Activated B cell treated with CpG ODN at 0.5 μM for 24 hours (primary cell): Measurements from ENCODE around the gene PHF2. TPM values are rescaled to one million over a fixed set of nuclear protein-coding genes. Genes with fewer than 3 reads are reported as not detected.

Experiments
- ATAC-seq: fragments of 200-7000 bp; cut with Tn5 transposase; one replicate; pipeline ENCODE4 v1.10.0; 2021; ENCODE audit warnings: low read depth, mild to moderate bottlenecking, moderate library complexity
- CTCF ChIA-PET: fragments of 350-600 bp; sonication (Branson Sonifier 250); formaldehyde crosslinking; loops from one replicate; lab custom pipeline; 2021; ENCODE audit warnings: antibody characterized with exemption; lab: Charles Lee
- POLR2A ChIA-PET: fragments of 350-600 bp; sonication (Branson Sonifier 250); formaldehyde crosslinking; loops from one replicate; lab custom pipeline; 2021; ENCODE audit warnings: antibody characterized with exemption; lab: Charles Lee
- DNase-seq: peaks from one replicate; pipeline ENCODE4 v3.0.0; 2022
- H3K27ac Mint-ChIP-seq: one replicate; pipeline ENCODE4 v1.8.0; 2020; ENCODE audit warnings: mixed read lengths
- H3K27me3 Mint-ChIP-seq: one replicate; pipeline ENCODE4 v1.8.0; 2021; ENCODE audit warnings: mixed read lengths
- H3K36me3 Mint-ChIP-seq: one replicate; pipeline ENCODE4 v1.8.0; 2021; ENCODE audit warnings: low read depth, mixed read lengths
- H3K4me1 Mint-ChIP-seq: one replicate; pipeline ENCODE4 v1.8.0; 2021; ENCODE audit warnings: mixed read lengths
- H3K4me3 Mint-ChIP-seq: one replicate; pipeline ENCODE4 v1.8.0; 2020; ENCODE audit warnings: mild to moderate bottlenecking, mixed read lengths
- H3K9me3 Mint-ChIP-seq: one replicate; pipeline ENCODE4 v1.8.0; 2020; ENCODE audit warnings: mixed read lengths
- intact Hi-C: fragments of 100-400 bp; cut with micrococcal nuclease; formaldehyde crosslinking; loops from one replicate; pipeline ENCODE4 v1.15.1; 2024
- total RNA-seq: library from RNA; stranded (reverse); gene quantifications from 2 replicates; pipeline ENCODE4 v1.2.3, GENCODE V29; 2022
- TF ChIP-seq, protein P1 (sequence below): fragments of 200-600 bp; IDR thresholded peaks from one replicate; pipeline ENCODE4 v1.8.0; 2022; ENCODE audit warnings: antibody characterized with exemption, mild to moderate bottlenecking

Gene PHF2
- total RNA-seq, 1 donor from 2014 or later = 18.2 TPM

GRCh38 chr9:93536874-93537273 lies 39.5 kb upstream of the PHF2 start:
- ATAC-seq = no peak
- CTCF ChIA-PET = interaction anchor here (1.4 kb wide), 1 partner anchor 29 kb away, joined by 3 read pairs; no protein-coding TSS in a partner anchor
- Mint-ChIP-seq H3K9me3 (no peaks in the 10 kb centered on the region), H3K4me1 (no peaks in the 10 kb centered on the region), H3K36me3 (peaks cover 82% of the 10 kb centered on the region), H3K27ac (no peak overlapping the region), H3K27me3 (no peaks in the 10 kb centered on the region), H3K4me3 (no peak overlapping the region)
- TF ChIP-seq, protein P1, sequence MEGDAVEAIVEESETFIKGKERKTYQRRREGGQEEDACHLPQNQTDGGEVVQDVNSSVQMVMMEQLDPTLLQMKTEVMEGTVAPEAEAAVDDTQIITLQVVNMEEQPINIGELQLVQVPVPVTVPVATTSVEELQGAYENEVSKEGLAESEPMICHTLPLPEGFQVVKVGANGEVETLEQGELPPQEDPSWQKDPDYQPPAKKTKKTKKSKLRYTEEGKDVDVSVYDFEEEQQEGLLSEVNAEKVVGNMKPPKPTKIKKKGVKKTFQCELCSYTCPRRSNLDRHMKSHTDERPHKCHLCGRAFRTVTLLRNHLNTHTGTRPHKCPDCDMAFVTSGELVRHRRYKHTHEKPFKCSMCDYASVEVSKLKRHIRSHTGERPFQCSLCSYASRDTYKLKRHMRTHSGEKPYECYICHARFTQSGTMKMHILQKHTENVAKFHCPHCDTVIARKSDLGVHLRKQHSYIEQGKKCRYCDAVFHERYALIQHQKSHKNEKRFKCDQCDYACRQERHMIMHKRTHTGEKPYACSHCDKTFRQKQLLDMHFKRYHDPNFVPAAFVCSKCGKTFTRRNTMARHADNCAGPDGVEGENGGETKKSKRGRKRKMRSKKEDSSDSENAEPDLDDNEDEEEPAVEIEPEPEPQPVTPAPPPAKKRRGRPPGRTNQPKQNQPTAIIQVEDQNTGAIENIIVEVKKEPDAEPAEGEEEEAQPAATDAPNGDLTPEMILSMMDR = no peak
- intact Hi-C loops = no loop called here
- POLR2A ChIA-PET = no interaction called here
- no peak for DNase-seq

GRCh38 chr9:93540305-93540704 lies 36.1 kb upstream of the PHF2 start:
- no peaks in the 10 kb centered on the region for H3K4me1 Mint-ChIP-seq
- DNase-seq = no peak
- TF ChIP-seq, protein P1 = no peak
- ChIA-PET POLR2A (no interaction called here), CTCF (no interaction called here)
- H3K4me3 Mint-ChIP-seq = no peak overlapping the region
- no peaks in the 10 kb centered on the region for H3K27me3 Mint-ChIP-seq
- no peak overlapping the region for H3K27ac Mint-ChIP-seq
- no peaks in the 10 kb centered on the region for H3K9me3 Mint-ChIP-seq
- intact Hi-C loops = no loop called here
- no peak for ATAC-seq
- H3K36me3 Mint-ChIP-seq = peaks cover 74% of the 10 kb centered on the region

DNA sequence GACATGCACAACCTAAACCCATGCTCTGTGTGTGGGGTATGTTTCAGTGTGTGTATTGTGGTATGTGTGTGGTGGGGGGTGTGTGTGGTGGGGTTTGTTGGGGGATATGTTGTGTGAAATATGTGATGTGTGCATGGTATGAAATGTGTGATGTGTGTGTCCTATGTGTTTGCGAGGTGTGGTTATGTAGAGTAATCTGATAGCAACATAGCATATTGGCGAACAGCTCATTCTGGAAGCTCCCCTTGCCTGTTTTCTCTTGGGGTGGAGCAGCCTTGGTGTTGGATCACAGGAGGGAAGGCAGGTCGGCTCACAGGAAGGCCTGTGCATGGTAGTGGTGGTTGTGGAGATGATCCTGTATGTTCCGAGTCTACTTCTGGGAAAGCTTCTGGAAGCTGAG lies 35.4 kb upstream of the PHF2 start:
- no peaks in the 10 kb centered on the region for H3K4me1 Mint-ChIP-seq
- intact Hi-C loops = no loop called here
- TF ChIP-seq, protein P1 = no peak
- H3K9me3 Mint-ChIP-seq = no peaks in the 10 kb centered on the region
- no peaks in the 10 kb centered on the region for H3K27me3 Mint-ChIP-seq
- H3K4me3 Mint-ChIP-seq = no peak overlapping the region
- no peak for ATAC-seq
- H3K36me3 Mint-ChIP-seq = peaks cover 70% of the 10 kb centered on the region
- no peak for DNase-seq
- CTCF ChIA-PET = no interaction called here
- H3K27ac Mint-ChIP-seq = no peak overlapping the region
- POLR2A ChIA-PET = no interaction called here

DNA sequence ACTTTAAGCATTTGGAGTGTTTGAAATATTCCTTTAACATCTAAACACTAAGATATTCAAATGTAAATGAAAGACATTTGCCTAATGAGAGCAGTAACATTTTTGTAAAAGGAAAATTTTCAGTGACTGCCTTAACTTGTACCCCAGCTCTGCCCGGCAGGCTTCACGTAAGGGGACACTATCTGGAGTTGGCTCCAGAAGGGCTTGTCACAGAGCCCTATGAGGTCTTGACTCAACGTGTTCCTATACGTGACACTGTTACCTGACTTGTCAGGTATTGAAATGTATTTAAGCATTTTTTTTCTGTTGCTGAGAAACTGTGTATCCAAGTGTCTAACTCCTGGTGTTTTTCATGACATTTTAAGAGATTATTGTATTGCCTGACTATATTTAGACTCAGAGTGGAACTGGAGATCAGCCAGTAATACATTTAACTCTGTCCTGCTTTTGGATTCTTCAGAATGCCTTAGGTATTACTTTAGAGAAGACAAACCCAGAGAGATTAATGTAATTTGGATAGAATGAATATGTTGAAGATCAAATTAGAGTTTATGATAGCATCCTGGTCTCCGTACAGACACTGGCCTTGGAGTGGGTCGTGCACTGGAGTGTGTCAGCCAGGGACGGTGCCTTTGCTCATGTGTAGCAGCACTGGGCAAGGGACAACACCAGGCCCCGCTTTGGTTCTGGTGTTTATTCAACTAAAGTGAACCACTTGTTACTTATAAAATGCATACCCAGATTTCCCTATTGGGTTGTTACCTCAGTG lies 34.6 kb upstream of the PHF2 start:
- H3K27ac Mint-ChIP-seq = no peak overlapping the region
- H3K4me3 Mint-ChIP-seq = no peak overlapping the region
- ATAC-seq (no peak), DNase-seq (no peak)
- ChIA-PET CTCF (no interaction called here), POLR2A (no interaction called here)
- TF ChIP-seq, protein P1 = no peak
- intact Hi-C loops = no loop called here
- H3K9me3 Mint-ChIP-seq = no peaks in the 10 kb centered on the region
- no peaks in the 10 kb centered on the region for H3K27me3 Mint-ChIP-seq
- peaks cover 75% of the 10 kb centered on the region for H3K36me3 Mint-ChIP-seq
- H3K4me1 Mint-ChIP-seq = no peaks in the 10 kb centered on the region

GRCh38 chr9:93543117-93543516 lies 33.3 kb upstream of the PHF2 start:
- DNase-seq (no peak), ATAC-seq (no peak)
- Mint-ChIP-seq H3K4me1 (no peaks in the 10 kb centered on the region), H3K27me3 (no peaks in the 10 kb centered on the region), H3K4me3 (no peak overlapping the region), H3K36me3 (peaks cover 75% of the 10 kb centered on the region), H3K9me3 (no peaks in the 10 kb centered on the region), H3K27ac (no peak overlapping the region)
- ChIA-PET CTCF (no interaction called here), POLR2A (no interaction called here)
- intact Hi-C loops = no loop called here
- TF ChIP-seq, protein P1 = no peak
